HG03575 (cell line): ENCODE results near the gene UGGT1.
"Not testable (repeated sequence)": the region's sequence is repeated elsewhere in the genome, so short reads cannot be mapped to it uniquely, and the experiment has no call there.

Source experiments
- ATAC-seq: cut with Tn5 transposase; IDR thresholded peaks from one replicate; pipeline ENCODE4 v1.9.1; 2021; ENCODE audit not compliant: unreplicated experiment, insufficient number of reproducible peaks, low FRiP score; ENCODE audit errors: extremely low read depth

Gene UGGT1

DNA sequence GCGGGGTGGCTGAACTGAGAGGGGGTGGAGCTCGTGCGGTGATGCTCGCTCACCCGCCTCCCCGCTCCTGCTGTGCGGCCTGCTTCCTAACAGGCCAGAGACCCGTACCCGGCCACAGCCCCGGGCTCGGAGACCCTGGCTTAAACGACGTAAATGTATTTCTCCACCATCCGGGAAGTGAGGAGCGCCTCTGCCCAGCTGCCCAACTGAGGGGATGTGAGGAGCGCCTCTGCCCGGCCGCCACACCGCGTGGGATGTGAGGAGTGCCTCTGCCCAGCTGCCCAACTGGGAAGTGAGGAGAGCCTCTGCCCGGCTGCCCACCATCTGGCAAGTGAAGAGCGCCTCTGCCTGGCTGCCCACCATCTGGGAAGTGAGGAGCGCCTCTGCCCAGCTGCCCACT, 117.0 kb downstream of the UGGT1 start:
- no peak for ATAC-seq

DNA sequence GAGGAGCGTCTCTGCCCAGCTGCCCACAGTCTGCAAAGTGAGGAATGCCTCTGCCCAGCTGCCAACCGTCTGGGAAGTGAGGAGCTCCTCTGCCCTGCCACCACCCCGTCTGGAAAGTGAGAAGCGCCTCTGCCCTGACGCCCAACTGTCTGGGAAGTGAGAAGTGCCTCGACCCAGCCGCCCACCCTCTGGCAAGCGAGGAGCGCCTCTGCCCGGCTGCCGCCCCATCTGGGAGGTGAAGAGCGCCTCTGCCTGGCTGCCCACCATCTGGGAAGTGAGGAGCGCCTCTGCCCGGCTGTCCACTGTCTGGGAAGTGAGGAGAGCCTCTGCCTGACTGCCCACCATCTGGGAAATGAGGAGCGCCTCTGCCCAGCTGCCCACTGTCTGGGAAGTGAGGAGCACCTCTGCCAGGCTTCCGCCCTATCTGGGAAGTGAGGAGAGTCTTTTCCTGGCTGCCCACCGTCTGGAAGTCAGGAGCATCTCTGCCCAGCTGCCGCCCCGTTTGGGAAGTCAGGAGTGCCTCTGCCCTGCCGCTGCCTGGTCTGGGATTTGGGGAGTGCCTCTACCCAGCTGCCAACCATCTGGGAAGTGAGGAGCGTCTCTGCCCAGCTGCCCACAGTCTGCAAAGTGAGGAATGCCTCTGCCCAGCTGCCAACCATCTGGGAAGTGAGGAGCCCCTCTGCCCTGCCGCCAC, 117.8 kb downstream of the UGGT1 start:
- ATAC-seq, result not testable (repeated sequence)

DNA sequence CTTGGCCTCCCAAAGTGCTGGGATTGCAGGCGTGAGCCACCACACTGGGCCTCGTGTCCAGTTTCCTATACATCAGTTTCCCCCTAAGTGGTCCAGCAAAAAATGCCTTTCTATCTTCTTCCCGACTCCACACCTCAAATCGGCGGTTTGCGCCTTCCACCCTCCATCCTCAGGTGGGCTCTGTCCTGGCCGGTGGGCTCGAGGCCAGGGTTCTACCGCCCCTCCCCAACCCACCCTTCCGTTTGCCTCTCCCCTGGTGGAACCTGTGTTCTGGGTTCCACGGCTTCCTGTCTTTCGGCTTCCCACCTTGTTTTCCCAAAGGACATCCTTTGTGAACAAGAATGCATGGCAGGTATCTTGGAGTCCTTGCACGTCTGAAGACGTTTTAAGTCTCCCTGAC, 123.3 kb downstream of the UGGT1 start:
- ATAC-seq, result no peak

DNA sequence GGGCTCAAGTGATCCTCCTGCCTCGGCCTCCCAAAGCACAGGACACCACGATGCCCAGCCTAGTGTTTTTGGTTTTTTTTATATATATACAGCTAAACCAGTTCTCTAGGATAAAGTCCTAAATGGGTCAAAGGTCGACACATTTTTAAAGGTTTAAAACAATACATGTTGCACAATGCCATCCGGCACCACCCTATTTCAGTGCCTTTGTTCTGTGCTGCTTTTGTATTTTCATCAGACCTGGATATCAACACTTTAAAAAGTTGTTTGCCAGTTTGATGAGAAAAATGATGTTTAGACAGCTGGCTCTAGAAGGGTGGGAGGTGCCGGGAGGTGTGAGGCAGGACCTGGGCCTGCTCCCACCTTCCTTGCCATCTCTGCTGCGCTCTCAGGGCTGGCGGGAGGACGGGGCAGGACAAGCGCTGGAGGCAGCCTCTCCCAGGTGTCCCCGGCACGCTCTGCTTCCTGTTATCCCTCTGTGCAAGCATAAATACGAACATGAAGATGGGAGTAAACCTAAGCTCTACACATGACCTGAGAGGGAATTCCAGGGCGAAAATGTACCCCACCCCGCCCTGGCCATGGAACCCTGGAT, 124.0 kb downstream of the UGGT1 start:
- ATAC-seq, result no peak

DNA sequence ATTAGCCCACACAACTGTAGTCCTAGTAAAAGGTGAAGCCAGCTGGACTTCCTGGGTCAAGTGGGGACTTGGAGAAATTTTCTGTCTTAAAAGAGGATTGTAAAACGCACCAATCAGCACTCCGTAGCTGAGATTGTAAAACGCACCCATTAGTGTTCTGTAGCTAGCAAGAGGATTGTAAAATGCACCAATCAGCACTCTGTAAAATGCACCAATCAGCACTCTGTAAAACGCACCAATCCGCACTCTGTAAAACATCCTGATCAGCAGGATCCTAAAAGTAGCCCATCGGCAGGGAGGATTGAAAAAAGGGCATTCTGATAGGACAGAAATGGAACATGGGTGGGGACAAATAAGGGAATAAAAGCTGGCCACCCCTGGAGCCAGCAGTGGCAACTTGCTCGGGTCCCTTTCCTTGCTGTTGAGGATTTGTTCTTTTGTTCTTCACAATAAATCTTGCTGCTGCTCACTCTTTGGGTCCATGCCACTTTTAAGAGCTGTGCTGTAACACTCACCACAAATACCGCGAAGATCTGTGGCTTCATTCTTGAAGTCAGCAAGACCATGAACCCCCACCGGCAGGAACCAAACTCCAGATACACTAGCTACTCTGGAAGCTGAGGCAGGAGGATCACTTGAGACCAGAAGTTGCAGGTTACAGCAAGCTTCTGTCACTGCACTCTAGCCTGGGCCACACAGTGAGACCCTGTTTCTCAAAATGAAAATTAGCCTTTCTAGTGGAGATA, 125.1 kb downstream of the UGGT1 start:
- no peak for ATAC-seq

DNA sequence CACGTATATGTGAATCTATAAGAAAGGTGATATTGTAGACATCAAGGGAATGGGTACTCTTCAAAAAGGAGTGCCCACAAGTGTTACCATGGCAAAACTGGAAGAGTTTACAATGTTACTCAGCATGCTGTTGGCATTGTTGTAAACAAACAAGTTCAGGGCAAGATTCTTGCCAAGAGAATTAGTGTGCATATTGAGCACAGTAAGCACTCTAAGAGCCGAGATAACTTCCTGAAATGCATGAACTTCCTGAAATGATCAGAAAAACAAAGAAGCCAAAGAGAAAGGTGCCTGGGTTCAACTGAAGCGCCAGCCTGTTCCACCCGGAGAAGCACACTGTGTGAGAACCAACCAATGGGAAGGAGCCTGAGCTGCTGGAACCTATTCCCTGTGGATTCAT, 126.7 kb downstream of the UGGT1 start:
- ATAC-seq, result no peak

DNA sequence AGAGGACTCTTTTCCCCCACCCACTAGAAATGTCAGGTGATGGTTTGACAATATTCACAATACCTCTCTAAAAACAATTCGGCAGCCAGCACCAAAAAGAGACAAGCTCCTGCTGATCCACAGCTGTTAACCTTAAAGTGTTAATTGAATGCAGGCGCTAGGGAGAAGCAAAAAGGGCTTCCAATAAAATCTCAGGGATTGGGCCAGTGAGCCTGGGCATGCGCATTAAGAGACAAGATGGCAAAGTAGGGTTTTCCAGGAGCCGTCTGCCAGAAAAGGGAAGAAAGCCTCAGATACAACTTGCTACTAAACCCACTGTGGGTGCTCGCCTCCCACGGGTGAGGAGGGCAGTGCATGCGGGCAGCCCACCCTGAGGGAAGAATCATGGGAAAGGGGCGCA, 128.9 kb downstream of the UGGT1 start:
- no peak for ATAC-seq

DNA sequence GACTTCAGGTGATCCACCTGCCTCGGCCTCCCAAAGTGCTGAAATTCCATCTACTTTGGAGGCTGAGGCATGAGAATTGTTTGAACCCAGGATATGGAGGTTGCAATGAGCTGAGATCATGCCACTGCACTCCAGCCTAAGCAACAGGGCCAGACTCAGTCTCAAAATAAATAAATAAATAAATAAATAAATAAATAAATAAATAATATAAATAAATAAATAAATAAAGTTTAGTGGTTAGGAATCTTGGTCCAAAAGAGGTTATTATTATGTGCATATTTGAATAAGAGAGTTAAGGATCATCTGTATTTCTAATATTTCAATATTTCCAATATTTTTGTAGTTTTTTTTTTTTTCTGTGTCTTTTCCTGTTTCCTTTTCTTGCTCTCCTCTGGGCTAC, 136.9 kb downstream of the UGGT1 start:
- ATAC-seq, result no peak

DNA sequence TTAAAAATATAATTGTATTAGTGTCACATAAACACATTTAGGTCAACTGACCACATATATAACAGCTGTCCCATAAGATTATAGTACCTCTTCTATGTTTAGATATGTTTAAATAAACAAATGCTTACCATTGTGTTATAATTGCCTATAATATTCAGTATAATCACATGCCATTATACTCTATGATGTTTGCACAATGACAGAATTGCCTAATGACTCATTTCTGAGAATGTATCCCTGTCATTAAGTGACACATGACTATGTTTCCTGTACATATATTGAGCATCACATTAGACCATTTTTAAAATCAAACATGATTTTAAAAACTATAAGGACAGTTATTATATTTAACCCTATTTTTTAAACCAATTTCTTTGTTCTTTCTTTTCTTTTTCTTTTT, 137.9 kb downstream of the UGGT1 start:
- ATAC-seq, result no peak

DNA sequence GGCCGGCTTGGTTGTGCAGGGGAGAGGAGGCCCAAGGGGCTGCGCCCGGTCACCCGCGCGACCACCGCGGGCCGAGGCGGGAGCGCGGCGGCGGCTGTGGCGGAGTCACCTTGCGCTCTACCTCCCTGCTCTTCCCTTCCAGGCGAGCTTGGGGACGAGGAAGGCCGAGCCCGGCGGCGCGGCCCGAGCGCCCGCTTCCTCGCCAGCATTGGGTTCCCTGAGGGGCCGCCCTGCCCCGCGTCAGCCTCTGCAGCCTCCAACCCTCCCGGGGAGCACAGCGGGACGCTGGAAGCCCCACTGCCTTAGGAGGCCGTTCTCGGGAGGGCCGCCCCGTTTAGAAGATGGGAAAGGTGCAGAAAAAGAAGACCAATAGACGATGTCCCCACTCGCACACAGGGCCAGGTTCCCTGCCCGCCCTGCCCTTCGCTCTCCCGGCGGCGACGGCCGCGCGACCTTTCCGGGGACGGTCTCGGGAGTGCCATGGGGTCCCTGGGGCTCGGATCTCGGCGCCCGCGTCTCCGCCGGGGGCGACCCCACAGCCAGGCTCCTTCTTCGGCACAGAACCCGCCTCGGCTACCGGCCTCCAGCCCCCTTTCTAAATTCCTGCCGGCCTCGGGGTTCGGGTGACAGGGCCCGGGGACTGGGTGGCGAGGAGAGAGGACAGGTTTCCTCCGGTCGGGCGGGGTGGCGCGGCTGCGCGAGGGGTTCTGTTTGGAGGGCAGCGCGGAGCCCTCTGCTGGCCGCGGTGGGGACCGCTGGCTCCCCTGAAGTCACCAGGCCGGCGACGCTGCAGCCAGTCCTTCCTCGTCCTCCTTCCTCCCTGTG, 142.2 kb downstream of the UGGT1 start:
- no peak for ATAC-seq

DNA sequence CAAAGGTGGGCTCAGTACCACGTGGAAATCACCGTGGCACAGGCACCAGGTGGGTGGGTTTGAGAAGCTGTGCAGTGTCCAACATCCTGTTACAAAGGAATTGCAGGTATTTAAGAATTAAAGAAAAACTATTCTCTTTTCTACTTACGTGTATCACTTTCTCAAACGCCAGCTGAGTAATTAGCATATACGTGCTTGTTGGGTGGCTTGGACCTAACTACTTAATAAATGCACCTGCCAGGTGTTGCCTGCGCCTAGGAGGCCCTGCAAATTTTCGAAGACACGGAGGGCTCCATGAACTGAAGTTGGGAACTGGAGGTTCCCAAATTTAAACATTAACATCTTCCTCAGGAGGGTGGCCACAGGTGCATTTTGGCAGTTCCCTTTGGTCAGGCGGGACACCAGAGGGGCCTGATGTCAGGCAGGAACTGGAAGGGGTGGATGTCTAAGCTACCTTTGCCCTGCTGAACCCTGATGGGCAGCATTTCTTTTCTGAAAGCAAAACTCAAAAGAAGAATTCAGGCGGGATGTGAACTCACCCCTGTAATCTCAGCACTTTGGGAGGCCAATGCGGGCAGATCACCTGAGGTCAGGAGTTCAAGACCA, 142.9 kb downstream of the UGGT1 start:
- no peak for ATAC-seq

DNA sequence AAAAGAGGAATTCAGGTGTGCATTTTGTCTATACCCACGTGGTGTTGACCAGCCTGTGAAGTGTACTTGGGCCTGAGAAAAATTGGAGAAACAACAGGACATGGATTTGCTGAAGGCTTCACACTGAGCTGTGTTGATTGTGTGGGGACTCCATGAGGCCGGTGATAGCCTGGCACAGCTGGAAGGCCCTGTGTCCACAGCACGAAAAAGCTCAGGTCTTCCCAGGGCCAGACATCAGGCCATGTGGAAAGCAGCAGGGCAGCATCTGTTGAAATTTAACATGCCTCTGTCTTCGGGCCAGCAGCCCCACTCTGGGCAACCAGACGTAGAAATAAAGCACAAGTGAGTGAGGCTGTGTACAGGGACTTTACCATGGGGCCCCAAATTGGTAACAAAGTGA, 143.6 kb downstream of the UGGT1 start:
- ATAC-seq, result no peak

DNA sequence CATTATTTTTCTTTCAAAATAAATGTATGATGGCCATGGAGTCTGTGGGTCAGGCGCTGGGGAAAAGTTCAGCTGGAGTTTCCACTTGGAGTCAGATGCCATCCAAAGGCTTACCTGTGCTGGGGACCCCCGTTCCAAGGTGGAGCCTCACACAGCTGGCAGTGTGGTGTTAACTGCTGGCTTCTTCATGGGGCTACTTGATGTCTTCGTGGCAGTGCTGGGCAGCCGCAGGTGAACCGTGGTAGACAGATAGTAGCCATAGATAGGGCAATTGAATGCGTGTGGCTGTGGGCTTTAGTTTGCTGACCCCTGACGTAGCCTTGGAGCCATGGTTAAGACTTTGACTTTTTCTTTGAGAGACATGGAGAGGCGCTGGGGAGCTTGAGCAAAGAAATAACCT, 144.6 kb downstream of the UGGT1 start:
- ATAC-seq, result no peak

DNA sequence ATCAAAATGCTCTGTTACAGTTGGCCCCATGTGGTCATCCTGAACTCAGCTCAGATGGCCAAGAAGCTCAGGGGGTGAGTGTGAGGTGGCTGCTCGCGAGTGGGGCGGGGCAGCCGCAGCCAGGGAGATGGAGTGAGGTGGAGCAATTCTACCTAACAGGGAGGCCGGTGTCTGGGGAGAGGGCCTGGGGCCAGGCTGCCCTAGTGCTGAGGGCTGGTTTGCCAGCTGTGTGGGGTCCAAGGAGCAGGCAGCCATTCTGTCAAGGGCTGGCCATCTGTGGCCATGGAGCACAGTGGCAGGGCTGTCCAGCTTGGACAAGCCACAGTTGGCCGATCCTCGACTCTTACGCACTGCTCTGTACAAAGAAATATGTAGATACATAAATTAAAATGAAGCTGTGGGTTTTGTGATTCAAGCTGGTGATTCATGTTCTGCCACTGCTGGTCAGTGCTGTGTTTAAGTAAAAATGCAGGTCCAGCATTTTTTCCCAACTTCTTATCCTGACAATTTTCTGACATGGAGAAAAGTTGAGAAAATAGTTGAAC, 145.6 kb downstream of the UGGT1 start:
- ATAC-seq, result no peak

DNA sequence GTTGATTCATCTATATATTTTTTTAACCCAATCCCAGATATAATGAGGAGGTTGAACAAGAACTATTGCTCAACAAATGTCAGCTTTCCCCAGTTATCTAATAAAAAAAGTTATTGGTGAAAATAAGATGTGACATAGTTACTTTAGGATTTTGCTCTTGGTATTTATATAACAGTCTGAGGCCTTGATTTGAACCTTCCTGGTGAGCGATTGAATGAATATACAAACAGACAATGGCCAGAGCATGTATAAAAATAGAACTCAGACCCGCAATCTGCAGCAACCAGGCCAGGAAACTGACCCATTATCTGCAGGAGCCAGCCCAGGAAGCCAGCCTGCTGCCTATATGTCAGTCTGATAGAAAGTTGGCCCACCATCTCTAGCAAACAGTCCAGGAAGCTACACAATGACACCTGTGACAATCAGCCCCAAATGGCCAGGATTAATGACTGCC, 146.1 kb downstream of the UGGT1 start:
- ATAC-seq, result no peak

DNA sequence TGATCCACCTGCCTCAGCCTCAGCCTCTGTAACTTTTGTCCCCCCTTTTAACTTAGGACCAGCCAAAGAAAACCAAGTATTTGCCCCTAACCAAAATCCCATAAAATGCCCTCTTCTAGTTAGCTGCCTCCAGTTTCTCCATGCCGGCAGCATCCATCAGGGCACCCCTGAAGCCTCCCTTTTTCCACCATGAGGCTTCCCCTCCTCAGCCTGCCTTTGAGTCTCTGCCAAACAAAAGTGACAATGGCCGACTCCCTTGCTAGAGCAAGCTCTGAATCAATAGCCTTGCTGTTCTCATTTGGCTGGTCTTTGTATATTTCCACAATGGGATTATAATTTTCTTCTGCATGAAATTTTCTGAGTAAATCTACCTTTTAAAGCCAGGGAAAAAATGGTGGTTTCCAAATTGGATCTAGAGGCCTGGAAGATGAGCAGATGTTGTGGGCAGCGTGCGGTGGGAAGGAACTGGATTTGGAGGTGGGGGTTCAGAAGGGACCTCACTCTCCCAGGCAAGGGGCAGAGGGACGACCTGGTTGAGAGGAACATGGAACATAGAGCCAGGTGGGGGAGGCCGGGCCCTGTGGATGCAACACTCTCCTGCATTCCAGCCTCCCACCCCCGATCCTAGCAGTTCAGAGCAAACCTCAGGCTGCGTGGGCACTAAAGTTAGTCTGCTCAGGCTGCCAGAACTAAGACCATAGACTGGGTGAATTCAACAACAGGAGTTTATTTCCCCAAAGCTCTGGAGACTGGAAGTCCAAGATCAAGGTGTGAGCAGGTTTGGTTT, 147.1 kb downstream of the UGGT1 start:
- ATAC-seq, result no peak

DNA sequence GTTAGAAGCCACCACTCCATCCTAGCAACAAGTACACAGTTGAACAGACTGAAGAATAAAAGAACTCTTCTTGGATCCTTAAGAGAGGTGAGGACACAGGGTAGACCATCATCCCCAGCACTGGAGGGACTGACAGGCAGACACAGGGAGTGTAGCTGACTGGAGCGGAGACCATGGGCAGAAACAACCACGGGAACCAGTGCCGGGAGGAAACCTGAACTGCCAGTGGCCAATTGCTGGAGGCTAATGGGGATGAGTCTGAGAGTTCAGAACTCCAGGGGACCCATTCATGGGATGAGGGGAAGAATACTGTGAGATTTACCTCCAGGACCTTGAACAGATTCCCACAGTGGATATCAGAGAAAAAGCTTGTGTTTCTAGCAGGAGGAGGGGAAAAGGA, 150.9 kb downstream of the UGGT1 start:
- no peak for ATAC-seq
